ENCODE results near the gene RDH16. TPM values are rescaled to one million over a fixed set of nuclear protein-coding genes. Genes with fewer than 3 reads are reported as not detected.
A peak's percentile ranks its signal among the peaks of the same experiment; 100 is the strongest.

The RDH16 gene
- total RNA-seq, 4 donors from 2014 or later = 0.29 to 2.1 (median 1.3) TPM

GRCh38 chr12:56993346-56993745, 35.9 kb upstream of the RDH16 start:
- no peaks in the 10 kb centered on the region for H3K27me3 ChIP-seq
- no peak overlapping the region for H3K4me3 ChIP-seq
- H3K4me1 ChIP-seq = peaks cover 0 to under 1% of the 10 kb centered on the region in 2 donors
- no peaks in the 10 kb centered on the region for H3K36me3 ChIP-seq
- intact Hi-C loops (cut with DNase I; ENCODE audit: low total_unique reads) = no loop called here
- no peak overlapping the region for H3K27ac ChIP-seq
- no peaks in the 10 kb centered on the region for H3K9me3 ChIP-seq
- TF ChIP-seq POLR2A (IDR thresholded peaks at IDR 0.05) (no peak), CTCF (IDR thresholded peaks at IDR 0.05) (no peak)
- DNase-seq = no peak

DNA sequence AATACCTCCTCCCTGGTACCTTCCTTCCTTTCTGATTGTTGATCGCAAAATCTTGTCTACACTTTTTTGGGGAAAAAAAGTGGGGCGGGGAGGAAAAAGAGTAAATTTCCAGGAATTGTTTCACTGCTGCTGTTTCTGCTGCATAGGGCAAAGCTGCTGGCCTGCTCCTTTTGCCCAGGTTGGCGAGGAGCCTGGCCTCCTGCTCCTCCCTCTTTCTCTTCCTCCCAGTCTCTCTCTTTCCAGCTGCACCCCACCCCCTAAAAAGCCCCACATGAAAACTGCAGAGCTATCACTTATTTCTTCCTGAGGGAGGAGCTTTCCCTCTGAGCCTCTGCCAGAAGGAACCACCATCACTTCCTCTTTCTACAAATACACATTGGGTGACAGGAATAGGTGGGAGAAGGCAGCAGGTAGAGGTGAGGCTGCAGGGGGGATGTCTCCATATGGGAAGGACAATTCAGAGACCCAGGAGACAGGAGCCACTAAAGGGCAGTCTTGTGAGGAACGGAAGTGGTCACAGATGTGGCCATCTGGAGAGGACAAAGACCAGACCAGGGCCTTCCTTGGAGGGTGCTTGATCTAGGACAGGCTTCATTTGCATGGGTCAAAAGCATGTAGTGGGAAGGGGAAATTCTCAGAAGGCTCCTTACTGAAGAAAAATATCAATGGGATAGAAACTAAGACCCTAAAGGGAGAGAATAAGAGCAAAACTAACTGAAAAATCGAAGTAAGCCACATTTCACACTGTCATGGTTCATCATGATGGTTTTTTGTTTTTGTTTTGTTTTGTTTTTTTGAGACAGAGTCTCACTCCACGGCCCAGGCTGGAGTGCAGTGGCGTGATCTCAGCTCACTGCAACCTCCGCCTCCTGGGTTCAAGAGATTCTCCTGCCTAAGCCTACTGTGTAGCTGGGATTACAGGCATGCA, 34.2 kb upstream of the RDH16 start:
- H3K27ac ChIP-seq = peak overlapping the region in 1 of 2 donors; percentile 49
- peak in 1 of 2 donors; percentile 47 for DNase-seq

GRCh38 chr12:56990648-56991318, 33.4 kb upstream of the RDH16 start:
- Histone ChIP-seq H3K4me1 (peaks cover 0 to 5% of the 10 kb centered on the region in 2 donors), H3K9me3 (no peaks in the 10 kb centered on the region), H3K4me3 (no peak overlapping the region), H3K36me3 (no peaks in the 10 kb centered on the region), H3K27ac (peak overlapping the region in 1 of 2 donors; percentile 45), H3K27me3 (no peaks in the 10 kb centered on the region)
- no peak for TF ChIP-seq POLR2A (IDR thresholded peaks at IDR 0.05)
- no peak for TF ChIP-seq CTCF (IDR thresholded peaks at IDR 0.05)
- no peak for DNase-seq
- intact Hi-C loops (cut with DNase I; ENCODE audit: low total_unique reads) = no loop called here

More for the DNA sequence above, 34.2 kb upstream of the RDH16 start:
- Histone ChIP-seq H3K4me3 (no peak overlapping the region), H3K4me1 (peaks cover 0 to 5% of the 10 kb centered on the region in 2 donors), H3K27me3 (no peaks in the 10 kb centered on the region), H3K9me3 (no peaks in the 10 kb centered on the region), H3K36me3 (no peaks in the 10 kb centered on the region)
- TF ChIP-seq CTCF (IDR thresholded peaks at IDR 0.05) (no peak), POLR2A (IDR thresholded peaks at IDR 0.05) (no peak)
- intact Hi-C loops (cut with DNase I; ENCODE audit: low total_unique reads) = no loop called here

GRCh38 chr12:56989861-56990610, 32.6 kb upstream of the RDH16 start:
- Histone ChIP-seq H3K4me1 (peaks cover 0 to 5% of the 10 kb centered on the region in 2 donors), H3K4me3 (no peak overlapping the region), H3K36me3 (no peaks in the 10 kb centered on the region), H3K27me3 (no peaks in the 10 kb centered on the region), H3K9me3 (no peaks in the 10 kb centered on the region), H3K27ac (no peak overlapping the region)
- no peak for DNase-seq
- intact Hi-C loops (cut with DNase I; ENCODE audit: low total_unique reads) = no loop called here
- no peak for TF ChIP-seq CTCF (IDR thresholded peaks at IDR 0.05)
- no peak for TF ChIP-seq POLR2A (IDR thresholded peaks at IDR 0.05)
